Memory B cell (primary cell): ENCODE results near the gene NKAIN4.
"Not testable (repeated sequence)": the region's sequence is repeated elsewhere in the genome, so short reads cannot be mapped to it uniquely, and the experiment has no call there.

ENCODE experiments used
- ATAC-seq: fragments of 150-1000 bp; cut with Tn5 transposase; 2 replicates; pipeline ENCODE4 v1.10.0; 2021; ENCODE audit warnings: low read depth, mild to moderate bottlenecking, moderate library complexity
- DNase-seq, 2 donors: peaks; one replicate each; pipeline ENCODE4 v3.0.0; 2022; ENCODE audit warnings: low spot score in 2 of 2
- H3K27ac Mint-ChIP-seq: one replicate; pipeline ENCODE4 v1.8.0; 2022; ENCODE audit warnings: mild to moderate bottlenecking, moderate library complexity, mixed read lengths
- H3K27me3 Mint-ChIP-seq: one replicate; pipeline ENCODE4 v1.8.0; 2022; ENCODE audit warnings: mixed read lengths
- H3K36me3 Mint-ChIP-seq: one replicate; pipeline ENCODE4 v1.8.0; 2022; ENCODE audit warnings: mild to moderate bottlenecking, mixed read lengths
- H3K4me1 Mint-ChIP-seq: one replicate; pipeline ENCODE4 v1.8.0; 2022; ENCODE audit warnings: mixed read lengths
- H3K4me3 Mint-ChIP-seq: one replicate; pipeline ENCODE4 v1.8.0; 2022; ENCODE audit warnings: mild to moderate bottlenecking, moderate library complexity, mixed read lengths
- H3K9me3 Mint-ChIP-seq: one replicate; pipeline ENCODE4 v1.8.0; 2022; ENCODE audit warnings: mixed read lengths

The NKAIN4 gene

GRCh38 chr20:63251350-63251749 lies 2.9 kb downstream of the NKAIN4 start:
- H3K27me3 Mint-ChIP-seq, result peaks cover 19% of the 10 kb centered on the region
- H3K36me3 Mint-ChIP-seq, H3K27ac Mint-ChIP-seq, DNase-seq, H3K4me1 Mint-ChIP-seq, H3K4me3 Mint-ChIP-seq, ATAC-seq, H3K9me3 Mint-ChIP-seq: not testable (repeated sequence)

GRCh38 chr20:63249891-63250290 lies 4.4 kb downstream of the NKAIN4 start:
- ATAC-seq (no peak), DNase-seq (no peak)
- Mint-ChIP-seq H3K4me3 (no peak overlapping the region), H3K27me3 (peaks cover 20% of the 10 kb centered on the region), H3K4me1 (peaks cover 5% of the 10 kb centered on the region), H3K36me3 (no peaks in the 10 kb centered on the region), H3K27ac (no peak overlapping the region), H3K9me3 (no peaks in the 10 kb centered on the region)

- ATAC-seq (no peak), DNase-seq (no peak)
- Mint-ChIP-seq H3K9me3 (no peaks in the 10 kb centered on the region), H3K4me3 (no peak overlapping the region), H3K27me3 (peaks cover 23% of the 10 kb centered on the region), H3K27ac (no peak overlapping the region), H3K36me3 (no peaks in the 10 kb centered on the region), H3K4me1 (peaks cover 5% of the 10 kb centered on the region)
Measured at GRCh38 chr20:63248835-63249591, 5.2 kb downstream of the NKAIN4 start.

GRCh38 chr20:63247671-63248228 lies 6.5 kb downstream of the NKAIN4 start:
- Mint-ChIP-seq H3K4me1 (peaks cover 1% of the 10 kb centered on the region), H3K9me3 (no peaks in the 10 kb centered on the region), H3K36me3 (no peaks in the 10 kb centered on the region), H3K27ac (no peak overlapping the region), H3K4me3 (no peak overlapping the region), H3K27me3 (peaks cover 22% of the 10 kb centered on the region)
- DNase-seq (no peak), ATAC-seq (no peak)

- no peaks in the 10 kb centered on the region for H3K4me1 Mint-ChIP-seq
- H3K27ac Mint-ChIP-seq, result no peak overlapping the region
- ATAC-seq, result no peak
- H3K27me3 Mint-ChIP-seq, result peaks cover 24% of the 10 kb centered on the region
- H3K4me3 Mint-ChIP-seq, result no peak overlapping the region
- no peak for DNase-seq
- H3K36me3 Mint-ChIP-seq, result no peaks in the 10 kb centered on the region
- H3K9me3 Mint-ChIP-seq, result no peaks in the 10 kb centered on the region
Measured at GRCh38 chr20:63246490-63247288, 7.6 kb downstream of the NKAIN4 start.

- no peaks in the 10 kb centered on the region for H3K4me1 Mint-ChIP-seq
- no peaks in the 10 kb centered on the region for H3K36me3 Mint-ChIP-seq
- no peak overlapping the region for H3K4me3 Mint-ChIP-seq
- ATAC-seq, result no peak
- no peak overlapping the region for H3K27ac Mint-ChIP-seq
- no peak for DNase-seq
- peaks cover 23% of the 10 kb centered on the region for H3K27me3 Mint-ChIP-seq
- no peaks in the 10 kb centered on the region for H3K9me3 Mint-ChIP-seq
Measured at GRCh38 chr20:63244468-63244867, 9.8 kb downstream of the NKAIN4 start.

- Mint-ChIP-seq H3K27me3 (peaks cover 20% of the 10 kb centered on the region), H3K27ac (no peak overlapping the region), H3K4me3 (no peak overlapping the region), H3K9me3 (no peaks in the 10 kb centered on the region), H3K36me3 (no peaks in the 10 kb centered on the region), H3K4me1 (no peaks in the 10 kb centered on the region)
- ATAC-seq, result no peak
- DNase-seq, result no peak
Measured at GRCh38 chr20:63243604-63244247, 10.5 kb downstream of the NKAIN4 start.

GRCh38 chr20:63242736-63243135 lies 11.5 kb downstream of the NKAIN4 start:
- H3K27ac Mint-ChIP-seq, result no peak overlapping the region
- DNase-seq (no peak), ATAC-seq (no peak)
- H3K4me3 Mint-ChIP-seq, result no peak overlapping the region
- no peaks in the 10 kb centered on the region for H3K36me3 Mint-ChIP-seq
- peaks cover 17% of the 10 kb centered on the region for H3K27me3 Mint-ChIP-seq
- H3K9me3 Mint-ChIP-seq, result no peaks in the 10 kb centered on the region
- H3K4me1 Mint-ChIP-seq, result no peaks in the 10 kb centered on the region

GRCh38 chr20:63241272-63241671 lies 13.0 kb downstream of the NKAIN4 start:
- no peaks in the 10 kb centered on the region for H3K36me3 Mint-ChIP-seq
- no peaks in the 10 kb centered on the region for H3K9me3 Mint-ChIP-seq
- no peaks in the 10 kb centered on the region for H3K4me1 Mint-ChIP-seq
- H3K27ac Mint-ChIP-seq, result no peak overlapping the region
- ATAC-seq, result no peak
- DNase-seq, result no peak
- H3K27me3 Mint-ChIP-seq, result peaks cover 18% of the 10 kb centered on the region
- no peak overlapping the region for H3K4me3 Mint-ChIP-seq

- H3K9me3 Mint-ChIP-seq, result no peaks in the 10 kb centered on the region
Measured at GRCh38 chr20:63240004-63240403, 14.3 kb downstream of the NKAIN4 start.

GRCh38 chr20:63239431-63239830 lies 14.8 kb downstream of the NKAIN4 start:
- Mint-ChIP-seq H3K36me3 (no peaks in the 10 kb centered on the region), H3K27ac (no peak overlapping the region), H3K4me1 (peaks cover 5% of the 10 kb centered on the region), H3K9me3 (no peaks in the 10 kb centered on the region), H3K4me3 (no peak overlapping the region), H3K27me3 (peaks cover 16% of the 10 kb centered on the region)
- ATAC-seq (no peak), DNase-seq (no peak)

More at GRCh38 chr20:63240004-63240403, 14.3 kb downstream of the NKAIN4 start:
- Mint-ChIP-seq H3K27ac (no peak overlapping the region), H3K4me1 (peaks cover 2% of the 10 kb centered on the region), H3K27me3 (peaks cover 13% of the 10 kb centered on the region), H3K4me3 (no peak overlapping the region), H3K36me3 (no peaks in the 10 kb centered on the region)
- ATAC-seq, result no peak
- DNase-seq, result no peak

GRCh38 chr20:63238514-63239125 lies 15.6 kb downstream of the NKAIN4 start:
- Mint-ChIP-seq H3K9me3 (no peaks in the 10 kb centered on the region), H3K27me3 (peaks cover 9% of the 10 kb centered on the region), H3K36me3 (no peaks in the 10 kb centered on the region), H3K4me1 (peaks cover 5% of the 10 kb centered on the region), H3K27ac (no peak overlapping the region), H3K4me3 (no peak overlapping the region)
- ATAC-seq, result peak; percentile 43
- no peak for DNase-seq

- H3K4me3 Mint-ChIP-seq, result no peak overlapping the region
- no peaks in the 10 kb centered on the region for H3K9me3 Mint-ChIP-seq
- DNase-seq, result no peak
- peaks cover 5% of the 10 kb centered on the region for H3K4me1 Mint-ChIP-seq
- H3K27me3 Mint-ChIP-seq, result peaks cover 9% of the 10 kb centered on the region
- no peaks in the 10 kb centered on the region for H3K36me3 Mint-ChIP-seq
- no peak overlapping the region for H3K27ac Mint-ChIP-seq
- no peak for ATAC-seq
Measured at GRCh38 chr20:63238031-63238430, 16.2 kb downstream of the NKAIN4 start.
